22Rv1 (cell line): ENCODE data around the gene SCLT1.
"Not testable (repeated sequence)": the region's sequence is repeated elsewhere in the genome, so short reads cannot be mapped to it uniquely, and the experiment has no call there.

Source experiments
- H3K27ac ChIP-seq: fragments of 450-650 bp; 2 replicates; pipeline ENCODE4 v1.5.1; 2017
- ZFX ChIP-seq: fragments of 450-650 bp; IDR thresholded peaks from 2 replicates; pipeline ENCODE4 v1.6.1; 2017; ENCODE audit warnings: antibody characterized with exemption, borderline replicate concordance
- TF ChIP-seq, protein P1 (sequence below): fragments of 450-650 bp; IDR thresholded peaks from 2 replicates; pipeline ENCODE4 v1.5.1; 2017; ENCODE audit warnings: mild to moderate bottlenecking

The SCLT1 gene

GRCh38 chr4:129093191-129093920 lies at the start of gene SCLT1:
SCLT1 (minus strand) TSS chr4:129093539; CDS start chr4:129093103, 436 bp downstream.
- peak within 1 kb of the TSS; percentile 93 for H3K27ac ChIP-seq
- TF ChIP-seq, protein P1, sequence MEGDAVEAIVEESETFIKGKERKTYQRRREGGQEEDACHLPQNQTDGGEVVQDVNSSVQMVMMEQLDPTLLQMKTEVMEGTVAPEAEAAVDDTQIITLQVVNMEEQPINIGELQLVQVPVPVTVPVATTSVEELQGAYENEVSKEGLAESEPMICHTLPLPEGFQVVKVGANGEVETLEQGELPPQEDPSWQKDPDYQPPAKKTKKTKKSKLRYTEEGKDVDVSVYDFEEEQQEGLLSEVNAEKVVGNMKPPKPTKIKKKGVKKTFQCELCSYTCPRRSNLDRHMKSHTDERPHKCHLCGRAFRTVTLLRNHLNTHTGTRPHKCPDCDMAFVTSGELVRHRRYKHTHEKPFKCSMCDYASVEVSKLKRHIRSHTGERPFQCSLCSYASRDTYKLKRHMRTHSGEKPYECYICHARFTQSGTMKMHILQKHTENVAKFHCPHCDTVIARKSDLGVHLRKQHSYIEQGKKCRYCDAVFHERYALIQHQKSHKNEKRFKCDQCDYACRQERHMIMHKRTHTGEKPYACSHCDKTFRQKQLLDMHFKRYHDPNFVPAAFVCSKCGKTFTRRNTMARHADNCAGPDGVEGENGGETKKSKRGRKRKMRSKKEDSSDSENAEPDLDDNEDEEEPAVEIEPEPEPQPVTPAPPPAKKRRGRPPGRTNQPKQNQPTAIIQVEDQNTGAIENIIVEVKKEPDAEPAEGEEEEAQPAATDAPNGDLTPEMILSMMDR, result no peak
- TF ChIP-seq ZFX, result no peak

- no peak overlapping the region for H3K27ac ChIP-seq
- no peak for TF ChIP-seq ZFX
- TF ChIP-seq, protein P1, result no peak
Measured at GRCh38 chr4:129140521-129140920, 47.2 kb upstream of the SCLT1 start.

GRCh38 chr4:129138810-129139496 lies 45.6 kb upstream of the SCLT1 start:
- TF ChIP-seq ZFX, result no peak
- TF ChIP-seq, protein P1, result no peak
- H3K27ac ChIP-seq, result no peak overlapping the region

DNA sequence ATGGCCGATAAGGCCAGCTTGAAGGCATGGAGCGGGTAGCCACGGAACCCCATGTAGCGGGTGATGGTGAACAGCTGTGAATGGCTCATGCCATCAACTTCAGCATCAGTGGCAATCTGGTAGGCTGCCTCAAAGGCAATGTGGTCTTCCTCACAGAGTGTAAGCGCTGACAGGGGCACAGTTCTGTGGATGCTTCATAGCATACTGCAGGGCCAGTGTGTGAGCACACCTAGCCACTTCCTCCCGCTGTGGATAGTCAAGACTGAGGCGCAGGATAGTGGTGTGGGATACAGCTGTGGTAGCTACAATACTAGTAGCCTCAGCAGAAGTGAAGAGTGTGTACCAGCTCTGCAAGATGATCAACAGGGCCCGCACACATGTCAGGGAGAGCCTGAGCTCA lies 43.1 kb upstream of the SCLT1 start:
- H3K27ac ChIP-seq, result no peak overlapping the region
- TF ChIP-seq, protein P1, result no peak
- TF ChIP-seq ZFX, result no peak

- TF ChIP-seq ZFX, result no peak
- TF ChIP-seq, protein P1, result no peak
- no peak overlapping the region for H3K27ac ChIP-seq
Measured at GRCh38 chr4:129131343-129131742, 38.0 kb upstream of the SCLT1 start.

GRCh38 chr4:129129143-129129542 lies 35.8 kb upstream of the SCLT1 start:
- no peak for TF ChIP-seq ZFX
- TF ChIP-seq, protein P1, result no peak
- no peak overlapping the region for H3K27ac ChIP-seq

DNA sequence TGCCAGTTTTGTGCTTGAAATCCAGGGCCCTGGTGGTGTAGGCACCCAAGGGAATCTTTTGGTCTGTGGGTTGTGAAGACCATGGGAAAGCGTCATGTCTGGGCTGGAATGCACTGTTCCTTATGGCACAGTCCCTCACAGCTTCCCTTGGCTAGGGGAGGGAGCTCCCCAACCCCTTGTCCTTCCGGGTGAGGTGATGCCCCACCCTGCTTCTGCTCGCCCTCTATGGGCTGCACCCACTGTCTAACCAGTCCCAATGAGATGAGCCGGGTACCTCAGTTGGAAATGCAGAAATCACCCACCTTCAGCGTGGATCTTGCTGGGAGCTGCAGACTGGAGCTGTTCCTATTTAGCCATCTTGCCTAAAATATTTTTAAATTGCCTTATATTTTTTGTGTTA lies 33.3 kb upstream of the SCLT1 start:
- H3K27ac ChIP-seq, result not testable (repeated sequence)
